Right hindlimb (tissue), 1 donor: Measurements from ENCODE around the gene TNFRSF1A.

Experiments
- DNase-seq: peaks from one replicate; pipeline ENCODE4 v3.0.0-alpha.2; 2018

Gene TNFRSF1A

GRCh38 chr12:6374028-6374785, 32.3 kb upstream of the TNFRSF1A start:
- no peak for DNase-seq

- DNase-seq = no peak
These were observed 31.3 kb upstream of the TNFRSF1A start for GRCh38 chr12:6373022-6373787.

GRCh38 chr12:6372403-6373003, 30.6 kb upstream of the TNFRSF1A start:
- DNase-seq = peak; percentile 53

- DNase-seq = no peak
These were observed 29.3 kb upstream of the TNFRSF1A start for GRCh38 chr12:6370994-6371754.

- DNase-seq = no peak
These were observed 28.7 kb upstream of the TNFRSF1A start for GRCh38 chr12:6370576-6370935.

- no peak for DNase-seq
These were observed 28.2 kb upstream of the TNFRSF1A start for GRCh38 chr12:6369916-6370575.

GRCh38 chr12:6368906-6369525, 27.1 kb upstream of the TNFRSF1A start:
- DNase-seq = no peak

GRCh38 chr12:6367969-6368892, 26.4 kb upstream of the TNFRSF1A start:
- DNase-seq = no peak

- DNase-seq = no peak
These were observed 25.4 kb upstream of the TNFRSF1A start for GRCh38 chr12:6367065-6367968.

GRCh38 chr12:6364044-6364374, 22.1 kb upstream of the TNFRSF1A start:
- DNase-seq = no peak

GRCh38 chr12:6363330-6364043, 21.6 kb upstream of the TNFRSF1A start:
- peak; percentile 76 for DNase-seq

GRCh38 chr12:6363010-6363329, 21.1 kb upstream of the TNFRSF1A start:
- no peak for DNase-seq

- no peak for DNase-seq
These were observed 20.5 kb upstream of the TNFRSF1A start for GRCh38 chr12:6362403-6362802.

- no peak for DNase-seq
These were observed 20.0 kb upstream of the TNFRSF1A start for GRCh38 chr12:6361834-6362233.

- no peak for DNase-seq
These were observed 19.0 kb upstream of the TNFRSF1A start for GRCh38 chr12:6360578-6361490.

GRCh38 chr12:6360080-6360571, 18.2 kb upstream of the TNFRSF1A start:
- no peak for DNase-seq

- no peak for DNase-seq
These were observed 17.0 kb upstream of the TNFRSF1A start for GRCh38 chr12:6358881-6359280.

GRCh38 chr12:6356374-6356820, 14.5 kb upstream of the TNFRSF1A start:
- DNase-seq = no peak
